Upper lobe of left lung (tissue), 6 donors: Measurements from ENCODE around the gene PTPRN2. TPM values are rescaled to one million over a fixed set of nuclear protein-coding genes. Genes with fewer than 3 reads are reported as not detected.

Experiments used
- ATAC-seq, 2 donors: fragments of 200-7000 bp; cut with Tn5 transposase; one replicate each; pipeline ENCODE4 v1.9.1; 2022; ENCODE audit warnings: mild to moderate bottlenecking in 2 of 2, moderate library complexity in 2 of 2; ENCODE audit not compliant: low FRiP score in 2 of 2
- DNase-seq, 2 donors: peaks; one replicate each; pipeline ENCODE4 v3.0.0-alpha.2; 2019 to 2020
- H3K27ac ChIP-seq, 4 donors: fragments of 200-600 bp; sonication (generic); one replicate each; pipeline ENCODE4 v1.5.1; 2016 to 2019
- H3K27me3 ChIP-seq, 4 donors: fragments of 200-600 bp; sonication (generic); one replicate each; pipeline ENCODE4 v1.5.1; 2017 to 2019
- H3K36me3 ChIP-seq, 4 donors: fragments of 200-600 bp; sonication (generic); one replicate each; pipeline ENCODE4 v1.5.1; 2016 to 2019
- H3K4me1 ChIP-seq, 4 donors: fragments of 200-600 bp; sonication (generic); one replicate each; pipeline ENCODE4 v1.5.1; 2018 to 2019
- H3K4me3 ChIP-seq, 4 donors: fragments of 200-600 bp; sonication (generic); one replicate each; pipeline ENCODE4 v1.5.1; 2017 to 2019; ENCODE audit warnings: mild to moderate bottlenecking in 2 of 4, moderate library complexity in 1 of 4
- H3K9me3 ChIP-seq, 4 donors: fragments of 200-600 bp; sonication (generic); one replicate each; pipeline ENCODE4 v1.5.1; 2018 to 2019
- EP300 ChIP-seq, 4 donors: sonication (generic); formaldehyde crosslinking; IDR thresholded peaks; one replicate each; pipeline ENCODE4 v1.5.1; 2017; ENCODE audit warnings: antibody characterized with exemption in 4 of 4, control low read depth in 2 of 4
- POLR2A ChIP-seq, 4 donors: fragments of 450-650 bp; IDR thresholded peaks; one replicate each; pipeline ENCODE4 v1.5.1; 2016 to 2017; ENCODE audit warnings: antibody characterized with exemption in 4 of 4, mild to moderate bottlenecking in 2 of 4
- POLR2AphosphoS5 ChIP-seq, 2 donors: sonication (generic); formaldehyde crosslinking; IDR thresholded peaks; one replicate each; pipeline ENCODE4 v1.5.1; 2017; ENCODE audit warnings: antibody characterized with exemption in 2 of 2
- WGBS, 2 donors: methylation state at CpG; one replicate each; pipeline ENCODE4 v1.1.5; 2017 to 2018; 5-methylcytosine and 5-hydroxymethylcytosine counted together
- total RNA-seq, 6 donors: library from RNA; depleted of rRNA in 4 of 6; stranded (reverse); fragments of >200 nt in 4 of 6; gene quantifications; one replicate each; pipeline versions ENCODE4 v1.1.0 to v1.2.1, GENCODE V29; 2016 to 2021
- TF ChIP-seq, protein P1 (sequence below), 6 experiments: fragments of 450-650 bp in 4 of 6; fragments of 200-600 bp in 2 of 6; sonication (generic) in 2 of 6; IDR thresholded peaks; one replicate each; pipeline ENCODE4 v1.5.1; 2016 to 2019; ENCODE audit warnings: antibody characterized with exemption in 6 of 6
- donor health status: DM: no; HTN: no; CAD: no; lungs with moderate emphysema.
- donor health status: DM: no; HTN: yes; CAD: no; lungs with severe emphysema.

The PTPRN2 gene
- total RNA-seq, 6 donors from 2014 or later = 3.3 to 7.9 (median 5.2) TPM

DNA sequence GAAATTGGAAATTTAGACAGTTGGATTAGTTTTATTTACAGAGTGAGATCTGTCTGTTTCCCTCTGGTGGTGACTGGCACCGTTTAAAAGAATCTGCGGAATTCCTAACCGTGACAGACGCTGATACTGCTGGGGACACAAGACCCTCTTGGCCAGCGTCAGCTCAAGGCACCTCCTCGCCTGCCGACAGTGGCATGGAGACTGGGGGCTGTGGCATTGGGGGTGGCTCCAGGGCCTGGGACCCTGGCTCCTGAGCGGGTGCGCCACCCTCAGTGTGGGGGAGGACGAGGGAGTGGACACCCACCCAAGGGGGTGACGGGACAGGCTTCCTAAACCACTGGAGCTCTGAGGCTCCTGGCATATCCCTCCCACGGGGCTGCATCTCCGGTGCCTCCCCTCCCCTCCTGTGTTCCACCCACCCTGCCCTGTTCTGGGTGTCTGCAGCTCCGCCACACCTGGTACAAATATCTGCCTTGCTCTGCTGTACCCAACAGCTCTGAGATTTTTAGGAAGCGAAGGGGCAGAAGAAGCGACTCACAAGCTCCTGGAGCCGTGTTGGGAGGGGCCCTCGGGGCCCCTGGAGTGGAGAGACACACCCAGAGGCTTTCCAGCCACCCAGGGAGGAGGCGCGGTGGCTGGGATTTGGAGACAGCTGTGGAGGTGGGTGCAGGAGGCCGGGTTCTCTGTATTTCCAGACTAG, 1072.1 kb downstream of the PTPRN2 start:
- peak in 1 of 2 donors; percentile 53 for DNase-seq

DNA sequence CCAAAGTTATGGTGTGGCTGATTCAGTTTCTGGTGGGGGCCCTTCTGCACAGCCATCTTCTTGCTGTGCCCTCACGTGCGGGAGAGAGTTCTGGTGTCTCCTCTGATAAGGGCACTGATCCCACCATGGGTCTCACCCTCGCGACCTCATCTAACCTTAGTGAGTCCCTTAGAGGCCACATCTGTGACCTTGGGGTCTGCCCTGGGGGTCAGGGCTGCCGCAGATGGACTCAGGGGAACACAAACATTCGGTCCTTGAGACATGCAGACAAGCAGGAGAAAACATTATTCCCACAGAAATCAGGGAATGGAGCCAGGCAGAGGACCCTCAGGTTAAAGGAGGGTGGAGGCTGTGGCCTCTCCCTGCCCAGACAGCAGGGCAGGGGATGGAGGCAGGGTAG, 1072.9 kb downstream of the PTPRN2 start:
- H3K9me3 ChIP-seq = no peaks in the 10 kb centered on the region
- no peak for DNase-seq
- H3K27me3 ChIP-seq = no peaks in the 10 kb centered on the region
- no peaks in the 10 kb centered on the region for H3K36me3 ChIP-seq
- H3K4me3 ChIP-seq = no peak overlapping the region
- no peak overlapping the region for H3K27ac ChIP-seq
- TF ChIP-seq POLR2AphosphoS5 (IDR thresholded peaks at IDR 0.05) = no peak
- TF ChIP-seq EP300 (IDR thresholded peaks at IDR 0.05) = no peak
- TF ChIP-seq POLR2A (IDR thresholded peaks at IDR 0.05) = no peak
- TF ChIP-seq, protein P1, sequence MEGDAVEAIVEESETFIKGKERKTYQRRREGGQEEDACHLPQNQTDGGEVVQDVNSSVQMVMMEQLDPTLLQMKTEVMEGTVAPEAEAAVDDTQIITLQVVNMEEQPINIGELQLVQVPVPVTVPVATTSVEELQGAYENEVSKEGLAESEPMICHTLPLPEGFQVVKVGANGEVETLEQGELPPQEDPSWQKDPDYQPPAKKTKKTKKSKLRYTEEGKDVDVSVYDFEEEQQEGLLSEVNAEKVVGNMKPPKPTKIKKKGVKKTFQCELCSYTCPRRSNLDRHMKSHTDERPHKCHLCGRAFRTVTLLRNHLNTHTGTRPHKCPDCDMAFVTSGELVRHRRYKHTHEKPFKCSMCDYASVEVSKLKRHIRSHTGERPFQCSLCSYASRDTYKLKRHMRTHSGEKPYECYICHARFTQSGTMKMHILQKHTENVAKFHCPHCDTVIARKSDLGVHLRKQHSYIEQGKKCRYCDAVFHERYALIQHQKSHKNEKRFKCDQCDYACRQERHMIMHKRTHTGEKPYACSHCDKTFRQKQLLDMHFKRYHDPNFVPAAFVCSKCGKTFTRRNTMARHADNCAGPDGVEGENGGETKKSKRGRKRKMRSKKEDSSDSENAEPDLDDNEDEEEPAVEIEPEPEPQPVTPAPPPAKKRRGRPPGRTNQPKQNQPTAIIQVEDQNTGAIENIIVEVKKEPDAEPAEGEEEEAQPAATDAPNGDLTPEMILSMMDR (IDR thresholded peaks at IDR 0.05) = no peak
- H3K4me1 ChIP-seq = no peaks in the 10 kb centered on the region
- no peak for ATAC-seq
- whole genome bisulfite sequencing, 2 donors = 81 to 89% methylated on average over 3 to 6 of the region's 6 CpGs

More for the DNA sequence above, 1072.1 kb downstream of the PTPRN2 start:
- no peak for ATAC-seq
- H3K4me3 ChIP-seq = no peak overlapping the region
- no peaks in the 10 kb centered on the region for H3K27me3 ChIP-seq
- no peak overlapping the region for H3K27ac ChIP-seq
- TF ChIP-seq EP300 (IDR thresholded peaks at IDR 0.05) = no peak
- TF ChIP-seq POLR2A (IDR thresholded peaks at IDR 0.05) = no peak
- no peak for TF ChIP-seq POLR2AphosphoS5 (IDR thresholded peaks at IDR 0.05)
- TF ChIP-seq, protein P1 (IDR thresholded peaks at IDR 0.05) = no peak
- no peaks in the 10 kb centered on the region for H3K9me3 ChIP-seq
- no peaks in the 10 kb centered on the region for H3K36me3 ChIP-seq
- WGBS, 2 donors = 51 to 78% methylated on average over 16 to 21 of the region's 21 CpGs
- H3K4me1 ChIP-seq = no peaks in the 10 kb centered on the region

DNA sequence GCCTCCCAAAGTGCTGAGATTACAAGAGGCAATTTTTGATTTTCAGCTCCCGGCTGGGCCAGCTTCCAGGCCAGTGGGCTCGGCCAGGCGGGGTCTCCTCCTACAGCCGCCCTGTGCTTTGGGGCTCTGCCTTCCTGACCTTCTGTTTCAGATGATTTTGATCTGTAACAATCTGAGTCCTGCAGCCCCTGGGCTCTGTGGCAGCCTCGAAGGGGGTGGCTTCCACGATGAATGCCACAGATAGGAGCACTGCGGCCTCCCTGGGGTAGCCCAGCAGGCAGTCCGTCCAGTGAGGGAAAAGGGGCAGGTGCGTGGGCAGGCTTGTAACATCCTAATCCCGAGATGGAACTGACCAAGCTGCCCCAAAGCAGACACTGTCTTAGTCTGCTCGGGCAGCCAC, 1073.3 kb downstream of the PTPRN2 start:
- H3K27ac ChIP-seq = no peak overlapping the region
- no peak for TF ChIP-seq POLR2AphosphoS5 (IDR thresholded peaks at IDR 0.05)
- TF ChIP-seq POLR2A (IDR thresholded peaks at IDR 0.05) = no peak
- no peak for TF ChIP-seq EP300 (IDR thresholded peaks at IDR 0.05)
- TF ChIP-seq, protein P1 (IDR thresholded peaks at IDR 0.05) = no peak
- no peaks in the 10 kb centered on the region for H3K27me3 ChIP-seq
- no peak for ATAC-seq
- peak in 1 of 2 donors; percentile 39 for DNase-seq
- 77 to 88% methylated on average over 6 to 11 of the region's 11 CpGs for WGBS, 2 donors
- no peaks in the 10 kb centered on the region for H3K9me3 ChIP-seq
- H3K4me3 ChIP-seq = no peak overlapping the region
- H3K4me1 ChIP-seq = no peaks in the 10 kb centered on the region
- H3K36me3 ChIP-seq = no peaks in the 10 kb centered on the region

DNA sequence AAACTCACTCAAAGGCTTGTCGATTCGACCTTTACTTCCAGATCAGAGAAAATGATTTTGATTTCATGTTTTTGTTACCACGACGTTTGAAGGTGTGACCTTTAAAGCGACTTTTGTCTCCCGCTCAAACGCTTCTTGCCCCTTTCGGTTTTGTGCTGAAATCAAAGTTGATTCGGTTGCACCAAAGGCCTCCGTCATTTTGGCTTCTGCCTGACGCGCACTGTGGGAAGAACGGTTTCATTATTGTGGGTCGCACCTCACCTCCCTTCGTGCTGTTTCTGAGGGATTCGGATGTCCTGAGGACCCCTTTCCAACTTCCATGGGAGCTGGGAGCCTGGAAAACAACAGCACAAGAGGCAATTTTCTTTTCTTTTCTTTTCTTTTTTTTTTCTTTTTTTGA, 1073.9 kb downstream of the PTPRN2 start:
- Histone ChIP-seq H3K4me1 (no peaks in the 10 kb centered on the region), H3K36me3 (no peaks in the 10 kb centered on the region), H3K4me3 (no peak overlapping the region), H3K9me3 (no peaks in the 10 kb centered on the region), H3K27ac (no peak overlapping the region), H3K27me3 (no peaks in the 10 kb centered on the region)
- DNase-seq = no peak
- no peak for ATAC-seq
- 90 to 91% methylated on average over 16 of the region's 16 CpGs for WGBS, 2 donors
- TF ChIP-seq POLR2AphosphoS5 (IDR thresholded peaks at IDR 0.05) = no peak
- TF ChIP-seq, protein P1 (IDR thresholded peaks at IDR 0.05) = no peak
- TF ChIP-seq EP300 (IDR thresholded peaks at IDR 0.05) = no peak
- TF ChIP-seq POLR2A (IDR thresholded peaks at IDR 0.05) = no peak

DNA sequence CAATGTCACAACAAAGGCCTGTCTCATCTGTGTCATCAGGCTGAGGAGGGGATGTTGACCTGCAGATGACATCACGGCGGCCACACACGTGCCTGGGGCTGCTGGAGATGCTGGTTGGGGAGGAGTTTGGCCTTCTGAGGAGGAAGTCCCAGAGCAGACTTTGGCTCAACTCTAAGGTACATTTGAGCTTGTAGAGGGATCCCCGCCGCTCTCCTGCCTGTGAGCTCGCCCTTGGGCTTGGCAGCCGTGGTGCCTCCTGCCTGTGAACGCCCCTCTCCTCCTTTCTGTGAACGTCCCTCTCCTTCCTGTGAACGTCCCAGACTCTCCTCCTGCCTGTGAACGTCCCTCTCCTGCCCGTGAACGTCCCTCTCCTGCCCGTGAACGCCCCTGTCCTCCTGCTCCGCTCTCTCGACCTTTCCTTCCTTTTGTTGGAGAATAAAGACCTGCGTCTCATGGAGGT, 1074.4 kb downstream of the PTPRN2 start:
- H3K4me3 ChIP-seq = no peak overlapping the region
- no peaks in the 10 kb centered on the region for H3K9me3 ChIP-seq
- DNase-seq (peak in 1 of 2 donors; percentile 40), ATAC-seq (no peak)
- H3K4me1 ChIP-seq = no peaks in the 10 kb centered on the region
- no peaks in the 10 kb centered on the region for H3K27me3 ChIP-seq
- no peak for TF ChIP-seq EP300 (IDR thresholded peaks at IDR 0.05)
- TF ChIP-seq, protein P1 (IDR thresholded peaks at IDR 0.05) = no peak
- TF ChIP-seq POLR2AphosphoS5 (IDR thresholded peaks at IDR 0.05) = no peak
- no peak for TF ChIP-seq POLR2A (IDR thresholded peaks at IDR 0.05)
- WGBS, 2 donors = 61 to 65% methylated on average over 18 of the region's 18 CpGs
- no peak overlapping the region for H3K27ac ChIP-seq
- H3K36me3 ChIP-seq = no peaks in the 10 kb centered on the region
